ENCODE results near the gene EDARADD.
"Not testable (repeated sequence)": the region's sequence is repeated elsewhere in the genome, so short reads cannot be mapped to it uniquely, and the experiment has no call there.

EDARADD gene

DNA sequence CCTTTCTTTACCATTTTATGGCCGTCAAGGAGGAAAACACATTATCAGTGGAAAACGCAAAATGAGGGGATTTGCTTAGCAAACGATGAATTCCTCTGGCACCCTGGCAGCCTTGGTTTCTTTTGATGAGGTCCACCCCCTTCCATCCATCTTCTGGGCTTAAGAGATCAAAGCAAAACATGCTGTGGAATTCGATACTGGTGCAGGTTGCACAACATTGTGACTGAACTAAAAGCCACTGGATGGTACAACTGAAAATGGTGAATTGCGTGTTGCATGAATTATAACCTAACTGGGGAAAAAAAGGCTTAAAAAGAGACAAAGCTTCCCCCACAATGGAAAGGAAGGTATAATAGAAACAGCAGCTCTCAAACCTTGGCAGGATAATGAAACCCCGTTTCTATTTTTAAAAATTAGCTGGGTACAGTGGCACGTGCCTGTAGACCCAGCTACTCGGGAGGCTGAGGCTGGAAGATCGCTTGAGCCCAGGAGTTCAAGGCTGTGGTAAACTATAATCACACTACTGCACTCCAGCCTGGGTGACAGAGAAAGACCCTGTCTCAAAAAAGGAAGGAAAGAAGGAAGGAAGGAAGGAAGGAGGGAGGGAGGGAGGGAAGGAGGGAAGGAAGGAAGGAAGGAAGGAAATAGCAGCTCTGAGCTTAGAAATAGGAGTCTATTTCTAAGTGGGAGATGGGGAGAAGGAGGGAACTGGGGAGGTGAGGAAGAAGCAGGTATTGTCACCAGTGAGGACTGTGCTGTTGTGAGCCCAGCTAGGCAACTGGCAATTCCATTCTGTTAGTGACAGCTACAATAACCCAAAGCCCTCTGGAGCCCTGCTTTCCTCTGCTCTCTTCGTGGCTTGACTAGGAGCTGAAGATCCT lies 100.7 kb downstream of the EDARADD start:
- Histone ChIP-seq H3K9me3 (ENCODE audit: control insufficient read depth in 2 of 2, low read length in 2 of 2) (no peaks in the 10 kb centered on the region), H3K27ac (ENCODE audit: low read depth in 2 of 2, low read length in 2 of 2) (no peak overlapping the region), H3K36me3 (ENCODE audit: control insufficient read depth in 2 of 2, insufficient read depth in 2 of 2, low read length in 2 of 2) (no peaks in the 10 kb centered on the region)

DNA sequence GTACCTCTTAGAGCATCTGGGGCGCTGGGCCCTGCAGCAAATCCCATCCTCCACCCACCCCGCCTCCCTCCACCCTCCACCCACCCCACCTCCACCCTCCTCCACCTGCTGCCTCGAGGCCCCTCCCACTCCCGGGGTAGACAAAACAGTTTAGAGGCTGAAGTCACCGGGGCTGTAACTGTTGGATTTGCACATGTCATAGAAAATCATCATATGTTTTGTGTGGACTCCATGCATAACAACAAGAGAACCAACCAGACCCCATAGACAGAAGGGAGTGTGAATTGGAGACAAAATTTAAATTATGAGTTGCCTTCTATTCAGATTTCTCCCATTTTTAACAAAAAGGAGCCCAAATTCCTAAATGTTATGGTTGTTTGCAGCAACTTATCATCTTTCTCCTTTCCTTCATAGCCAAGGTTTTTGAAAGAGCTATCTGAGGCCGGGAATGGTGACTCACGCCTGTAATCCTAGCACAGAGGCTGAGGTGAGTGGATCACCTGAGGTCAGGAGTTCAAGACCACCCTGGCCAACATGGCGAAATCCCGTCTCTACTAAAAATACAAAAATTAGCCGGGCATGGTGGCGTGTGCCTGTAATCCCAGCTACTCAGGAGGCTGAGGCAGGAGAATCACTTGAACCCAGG lies 101.5 kb downstream of the EDARADD start:
- no peak overlapping the region for H3K4me3 ChIP-seq (ENCODE audit: low read length in 2 of 2)
- H3K9me3 ChIP-seq (ENCODE audit: control insufficient read depth in 2 of 2, low read length in 2 of 2): no peaks in the 10 kb centered on the region
- no peak overlapping the region for H3K9ac ChIP-seq (ENCODE audit: low read depth in 1 of 2, low read length in 2 of 2)
- H3K27me3 ChIP-seq (ENCODE audit: control insufficient read depth in 2 of 2, insufficient read depth in 2 of 2, low read length in 2 of 2): no peaks in the 10 kb centered on the region
- H3K4me1 ChIP-seq (ENCODE audit: control insufficient read depth in 2 of 2, insufficient read depth in 2 of 2, low read length in 2 of 2): no peaks in the 10 kb centered on the region
- H3K36me3 ChIP-seq (ENCODE audit: control insufficient read depth in 2 of 2, insufficient read depth in 2 of 2, low read length in 2 of 2): no peaks in the 10 kb centered on the region
- no peak overlapping the region for H3K27ac ChIP-seq (ENCODE audit: low read depth in 2 of 2, low read length in 2 of 2)

More for the DNA sequence above, 100.7 kb downstream of the EDARADD start:
- no peaks in the 10 kb centered on the region for H3K4me1 ChIP-seq (ENCODE audit: control insufficient read depth in 2 of 2, insufficient read depth in 2 of 2, low read length in 2 of 2)
- no peak overlapping the region for H3K4me3 ChIP-seq (ENCODE audit: low read length in 2 of 2)
- no peak overlapping the region for H3K9ac ChIP-seq (ENCODE audit: low read depth in 1 of 2, low read length in 2 of 2)
- no peaks in the 10 kb centered on the region for H3K27me3 ChIP-seq (ENCODE audit: control insufficient read depth in 2 of 2, insufficient read depth in 2 of 2, low read length in 2 of 2)

DNA sequence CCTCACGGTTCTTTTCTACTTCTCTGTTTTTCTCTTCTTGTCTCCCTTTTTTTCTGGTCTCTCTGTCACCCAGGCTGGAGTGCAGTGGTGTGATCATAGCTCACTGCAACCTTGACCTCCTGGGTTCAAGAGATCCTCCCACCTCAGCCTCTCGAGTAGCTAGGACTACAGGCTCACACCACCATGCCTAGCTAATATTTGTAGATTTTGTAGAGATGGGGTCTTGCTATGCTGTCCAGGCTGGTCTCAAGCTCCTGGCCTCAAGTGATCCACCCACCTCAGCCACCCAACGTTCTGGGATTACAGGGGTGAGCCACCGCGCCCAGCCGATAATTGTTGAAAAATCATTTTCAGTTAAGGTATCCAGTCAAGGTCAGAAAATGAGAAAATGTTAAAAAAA lies 103.8 kb downstream of the EDARADD start:
- Histone ChIP-seq H3K4me3 (ENCODE audit: low read length in 2 of 2) (no peak overlapping the region), H3K9ac (ENCODE audit: low read depth in 1 of 2, low read length in 2 of 2) (no peak overlapping the region), H3K27me3 (ENCODE audit: control insufficient read depth in 2 of 2, insufficient read depth in 2 of 2, low read length in 2 of 2) (no peaks in the 10 kb centered on the region), H3K36me3 (ENCODE audit: control insufficient read depth in 2 of 2, insufficient read depth in 2 of 2, low read length in 2 of 2) (no peaks in the 10 kb centered on the region), H3K9me3 (ENCODE audit: control insufficient read depth in 2 of 2, low read length in 2 of 2) (no peaks in the 10 kb centered on the region), H3K27ac (ENCODE audit: low read depth in 2 of 2, low read length in 2 of 2) (no peak overlapping the region), H3K4me1 (ENCODE audit: control insufficient read depth in 2 of 2, insufficient read depth in 2 of 2, low read length in 2 of 2) (no peaks in the 10 kb centered on the region)

DNA sequence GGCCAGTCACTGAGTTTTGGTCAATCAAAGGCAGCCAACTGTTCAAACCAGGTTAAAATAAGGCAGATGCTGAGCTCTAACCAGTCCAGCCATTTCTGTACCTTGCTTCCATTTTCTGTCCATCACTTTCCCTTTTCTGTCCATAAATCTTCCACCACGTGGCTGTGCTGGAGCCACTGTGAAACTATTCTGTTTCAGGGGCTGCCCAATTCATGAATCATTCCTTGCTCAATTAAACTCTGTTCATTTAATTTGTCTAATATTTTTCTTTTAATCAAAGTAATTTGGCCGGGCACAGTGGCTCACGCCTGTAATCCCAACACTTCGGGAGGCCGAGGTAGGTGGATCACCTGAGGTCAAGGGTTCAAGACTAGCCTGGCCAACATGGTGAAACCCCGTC lies 107.0 kb downstream of the EDARADD start:
- H3K9ac ChIP-seq (ENCODE audit: low read depth in 1 of 2, low read length in 2 of 2): no peak overlapping the region
- no peaks in the 10 kb centered on the region for H3K36me3 ChIP-seq (ENCODE audit: control insufficient read depth in 2 of 2, insufficient read depth in 2 of 2, low read length in 2 of 2)
- peaks cover 0 to 3% of the 10 kb centered on the region in 2 donors for H3K4me1 ChIP-seq (ENCODE audit: control insufficient read depth in 2 of 2, insufficient read depth in 2 of 2, low read length in 2 of 2)
- H3K27me3 ChIP-seq (ENCODE audit: control insufficient read depth in 2 of 2, insufficient read depth in 2 of 2, low read length in 2 of 2): no peaks in the 10 kb centered on the region
- H3K4me3 ChIP-seq (ENCODE audit: low read length in 2 of 2): no peak overlapping the region
- H3K27ac ChIP-seq (ENCODE audit: low read depth in 2 of 2, low read length in 2 of 2): no peak overlapping the region
- H3K9me3 ChIP-seq (ENCODE audit: control insufficient read depth in 2 of 2, low read length in 2 of 2): no peaks in the 10 kb centered on the region

- Histone ChIP-seq H3K4me3 (ENCODE audit: low read length in 2 of 2) (peak overlapping the region in 1 of 2 donors; percentile 56), H3K27me3 (ENCODE audit: control insufficient read depth in 2 of 2, insufficient read depth in 2 of 2, low read length in 2 of 2) (no peaks in the 10 kb centered on the region), H3K4me1 (ENCODE audit: control insufficient read depth in 2 of 2, insufficient read depth in 2 of 2, low read length in 2 of 2) (peaks cover 0 to 3% of the 10 kb centered on the region in 2 donors), H3K27ac (ENCODE audit: low read depth in 2 of 2, low read length in 2 of 2) (peak overlapping the region in 1 of 2 donors; percentile 23), H3K9ac (ENCODE audit: low read depth in 1 of 2, low read length in 2 of 2) (no peak overlapping the region), H3K9me3 (ENCODE audit: control insufficient read depth in 2 of 2, low read length in 2 of 2) (no peaks in the 10 kb centered on the region), H3K36me3 (ENCODE audit: control insufficient read depth in 2 of 2, insufficient read depth in 2 of 2, low read length in 2 of 2) (no peaks in the 10 kb centered on the region)
These were observed 108.5 kb downstream of the EDARADD start for GRCh38 chr1:236502579-236502971.

DNA sequence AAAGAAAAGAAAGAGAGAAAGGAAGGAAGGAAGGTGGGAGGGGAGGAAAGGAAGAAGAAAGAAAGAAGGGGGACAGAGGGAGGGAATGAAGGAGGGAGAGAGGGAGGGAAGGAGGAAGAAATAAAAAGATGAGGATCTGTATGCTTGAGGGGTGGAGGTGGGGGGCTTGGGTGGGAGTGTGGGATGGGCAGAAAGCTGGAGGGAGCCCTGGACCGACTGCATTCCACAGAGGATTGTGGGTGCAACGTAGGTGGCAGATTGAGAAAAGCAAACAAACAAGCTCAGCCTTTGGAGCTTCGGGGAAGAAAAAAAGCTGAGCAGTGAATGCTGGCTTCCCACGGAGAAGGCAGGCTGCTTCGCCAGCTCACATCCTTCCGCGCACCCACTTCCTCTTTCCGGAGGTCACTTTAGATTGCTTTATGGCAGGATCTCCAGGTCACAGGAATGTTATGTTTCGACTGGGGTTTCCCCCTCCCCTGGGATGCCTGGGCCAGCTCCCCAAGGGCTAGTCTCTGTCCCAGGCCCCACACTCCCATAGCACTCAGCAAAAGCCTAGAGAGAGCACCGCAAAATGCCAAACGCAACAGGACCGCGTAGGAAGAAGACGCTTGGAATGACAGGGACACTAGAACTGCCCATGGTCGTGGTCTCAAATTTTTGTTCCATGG lies 109.0 kb downstream of the EDARADD start:
- Histone ChIP-seq H3K9me3 (ENCODE audit: control insufficient read depth in 2 of 2, low read length in 2 of 2) (no peaks in the 10 kb centered on the region), H3K27ac (ENCODE audit: low read depth in 2 of 2, low read length in 2 of 2) (peak overlapping the region in 1 of 2 donors; percentile 23), H3K27me3 (ENCODE audit: control insufficient read depth in 2 of 2, insufficient read depth in 2 of 2, low read length in 2 of 2) (no peaks in the 10 kb centered on the region), H3K4me3 (ENCODE audit: low read length in 2 of 2) (peak overlapping the region; percentile 47 to 56), H3K9ac (ENCODE audit: low read depth in 1 of 2, low read length in 2 of 2) (no peak overlapping the region), H3K4me1 (ENCODE audit: control insufficient read depth in 2 of 2, insufficient read depth in 2 of 2, low read length in 2 of 2) (peaks cover 0 to 3% of the 10 kb centered on the region in 2 donors), H3K36me3 (ENCODE audit: control insufficient read depth in 2 of 2, insufficient read depth in 2 of 2, low read length in 2 of 2) (no peaks in the 10 kb centered on the region)

DNA sequence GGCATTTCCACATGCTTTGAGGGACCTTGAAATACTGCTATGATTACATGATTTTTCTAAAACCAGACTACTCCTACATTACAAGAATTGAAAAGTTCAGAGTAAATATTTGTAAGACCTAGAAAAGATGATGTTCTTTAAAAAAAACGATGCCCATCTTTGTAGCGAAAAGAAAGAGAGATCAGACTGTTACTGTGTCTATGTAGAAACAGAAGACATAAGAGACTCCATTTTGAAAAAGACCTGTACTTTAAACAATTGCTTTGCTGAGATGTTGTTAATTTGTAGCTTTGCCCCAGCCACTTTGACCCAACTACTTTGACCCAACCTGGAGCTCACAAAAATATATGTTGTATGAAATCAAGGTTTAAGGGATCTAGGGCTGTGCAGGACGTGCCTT lies 110.3 kb downstream of the EDARADD start:
- H3K9ac ChIP-seq (ENCODE audit: low read depth in 1 of 2, low read length in 2 of 2); H3K9me3 ChIP-seq (ENCODE audit: control insufficient read depth in 2 of 2, low read length in 2 of 2); H3K4me1 ChIP-seq (ENCODE audit: control insufficient read depth in 2 of 2, insufficient read depth in 2 of 2, low read length in 2 of 2); H3K27ac ChIP-seq (ENCODE audit: low read depth in 2 of 2, low read length in 2 of 2); H3K27me3 ChIP-seq (ENCODE audit: control insufficient read depth in 2 of 2, insufficient read depth in 2 of 2, low read length in 2 of 2); H3K4me3 ChIP-seq (ENCODE audit: low read length in 2 of 2); H3K36me3 ChIP-seq (ENCODE audit: control insufficient read depth in 2 of 2, insufficient read depth in 2 of 2, low read length in 2 of 2): not testable (repeated sequence)

DNA sequence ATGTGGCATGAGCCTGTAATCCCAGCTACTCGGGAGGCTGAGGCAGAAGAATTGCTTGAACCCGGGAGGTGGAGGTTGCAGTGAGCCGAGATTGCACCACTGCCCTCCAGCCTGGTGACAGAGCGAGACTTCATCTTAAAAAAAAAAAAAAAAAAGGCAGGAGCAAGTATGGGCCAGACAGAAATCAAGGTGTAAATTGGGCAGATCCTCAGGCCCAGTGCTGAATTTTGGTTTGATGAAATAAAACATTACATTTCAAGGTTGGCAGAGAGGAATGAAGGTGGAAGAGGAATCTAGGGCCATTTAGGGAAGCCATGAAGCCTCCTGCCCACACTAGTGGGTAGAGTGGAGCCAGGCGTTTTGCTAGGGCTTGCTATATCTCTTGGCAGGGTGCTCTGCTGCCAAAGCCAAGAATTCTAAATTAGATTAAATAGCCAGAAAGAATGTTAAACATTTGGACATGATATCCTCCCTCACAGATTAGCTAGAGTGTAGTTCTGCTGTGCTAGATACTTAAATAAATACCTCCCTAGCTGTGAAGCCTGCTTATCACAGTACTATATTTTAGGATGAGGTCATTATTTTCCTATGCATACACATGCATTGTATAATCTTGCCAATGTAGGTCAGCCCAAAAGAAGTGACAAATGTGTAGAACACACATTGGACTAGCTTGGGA lies 113.1 kb downstream of the EDARADD start:
- no peaks in the 10 kb centered on the region for H3K36me3 ChIP-seq (ENCODE audit: control insufficient read depth in 2 of 2, insufficient read depth in 2 of 2, low read length in 2 of 2)
- no peaks in the 10 kb centered on the region for H3K27me3 ChIP-seq (ENCODE audit: control insufficient read depth in 2 of 2, insufficient read depth in 2 of 2, low read length in 2 of 2)
- peaks cover 7% of the 10 kb centered on the region in 2 donors for H3K4me1 ChIP-seq (ENCODE audit: control insufficient read depth in 2 of 2, insufficient read depth in 2 of 2, low read length in 2 of 2)
- H3K9ac ChIP-seq (ENCODE audit: low read depth in 1 of 2, low read length in 2 of 2): no peak overlapping the region
- H3K9me3 ChIP-seq (ENCODE audit: control insufficient read depth in 2 of 2, low read length in 2 of 2): no peaks in the 10 kb centered on the region
- no peak overlapping the region for H3K27ac ChIP-seq (ENCODE audit: low read depth in 2 of 2, low read length in 2 of 2)
- H3K4me3 ChIP-seq (ENCODE audit: low read length in 2 of 2): no peak overlapping the region

- Histone ChIP-seq H3K9ac (ENCODE audit: low read depth in 1 of 2, low read length in 2 of 2) (no peak overlapping the region), H3K27me3 (ENCODE audit: control insufficient read depth in 2 of 2, insufficient read depth in 2 of 2, low read length in 2 of 2) (no peaks in the 10 kb centered on the region), H3K4me1 (ENCODE audit: control insufficient read depth in 2 of 2, insufficient read depth in 2 of 2, low read length in 2 of 2) (peaks cover 5 to 7% of the 10 kb centered on the region in 2 donors), H3K36me3 (ENCODE audit: control insufficient read depth in 2 of 2, insufficient read depth in 2 of 2, low read length in 2 of 2) (no peaks in the 10 kb centered on the region), H3K27ac (ENCODE audit: low read depth in 2 of 2, low read length in 2 of 2) (no peak overlapping the region), H3K9me3 (ENCODE audit: control insufficient read depth in 2 of 2, low read length in 2 of 2) (no peaks in the 10 kb centered on the region), H3K4me3 (ENCODE audit: low read length in 2 of 2) (no peak overlapping the region)
These were observed 114.5 kb downstream of the EDARADD start for GRCh38 chr1:236508593-236509027.
